MM.1S (cell line): ENCODE results near the gene ARL4A.

Experiments
- EZH2 ChIP-seq: fragments of 300-600 bp; sonication (generic); optimal IDR thresholded peaks from 2 replicates; pipeline ENCODE3; 2017; ENCODE audit warnings: low read depth, mild to moderate bottlenecking, antibody characterized with exemption, low read length, mixed read lengths
- EZH2phosphoT487 ChIP-seq: fragments of 300-600 bp; sonication (generic); IDR thresholded peaks from 2 replicates; pipeline ENCODE4 v1.6.1; 2018; ENCODE audit warnings: antibody characterized with exemption, low read length
- TF ChIP-seq, protein P1 (sequence below): fragments of 300-600 bp; sonication (generic); IDR thresholded peaks from 2 replicates; pipeline ENCODE4 v1.5.1; 2016; ENCODE audit warnings: antibody characterized with exemption, low read length, mixed read lengths

DNA sequence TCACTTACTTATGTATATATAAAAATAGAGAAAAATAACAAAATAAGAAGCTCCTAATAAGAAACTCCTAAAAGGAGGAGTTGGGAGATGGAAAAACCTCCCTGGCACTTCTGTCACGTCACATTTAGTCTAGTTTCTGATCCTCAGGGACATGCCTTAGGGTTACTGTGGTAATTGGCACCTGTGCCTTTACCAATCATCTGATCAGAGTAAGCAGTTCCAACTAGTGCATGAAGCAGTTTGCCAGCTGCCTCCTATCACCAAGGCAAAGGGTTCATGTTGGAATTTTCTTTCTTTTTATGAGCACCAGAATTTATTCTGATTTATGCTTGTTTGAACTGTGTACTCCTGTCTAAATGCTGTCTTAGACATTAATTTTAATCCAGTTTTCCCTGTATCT lies 49.9 kb downstream of the ARL4A start:
- TF ChIP-seq, protein P1, sequence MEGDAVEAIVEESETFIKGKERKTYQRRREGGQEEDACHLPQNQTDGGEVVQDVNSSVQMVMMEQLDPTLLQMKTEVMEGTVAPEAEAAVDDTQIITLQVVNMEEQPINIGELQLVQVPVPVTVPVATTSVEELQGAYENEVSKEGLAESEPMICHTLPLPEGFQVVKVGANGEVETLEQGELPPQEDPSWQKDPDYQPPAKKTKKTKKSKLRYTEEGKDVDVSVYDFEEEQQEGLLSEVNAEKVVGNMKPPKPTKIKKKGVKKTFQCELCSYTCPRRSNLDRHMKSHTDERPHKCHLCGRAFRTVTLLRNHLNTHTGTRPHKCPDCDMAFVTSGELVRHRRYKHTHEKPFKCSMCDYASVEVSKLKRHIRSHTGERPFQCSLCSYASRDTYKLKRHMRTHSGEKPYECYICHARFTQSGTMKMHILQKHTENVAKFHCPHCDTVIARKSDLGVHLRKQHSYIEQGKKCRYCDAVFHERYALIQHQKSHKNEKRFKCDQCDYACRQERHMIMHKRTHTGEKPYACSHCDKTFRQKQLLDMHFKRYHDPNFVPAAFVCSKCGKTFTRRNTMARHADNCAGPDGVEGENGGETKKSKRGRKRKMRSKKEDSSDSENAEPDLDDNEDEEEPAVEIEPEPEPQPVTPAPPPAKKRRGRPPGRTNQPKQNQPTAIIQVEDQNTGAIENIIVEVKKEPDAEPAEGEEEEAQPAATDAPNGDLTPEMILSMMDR = no peak
- TF ChIP-seq EZH2phosphoT487 (no peak), EZH2 (no peak)
